Right lobe of liver (tissue), 6 donors: Measurements from ENCODE around the gene RNF113A. TPM values are rescaled to one million over a fixed set of nuclear protein-coding genes. Genes with fewer than 3 reads are reported as not detected.

Experiments
- ATAC-seq, 4 donors: fragments of 200-7000 bp; cut with Tn5 transposase; one replicate each; pipeline ENCODE4 v1.9.1; 2020; ENCODE audit warnings: mild to moderate bottlenecking in 4 of 4, moderate library complexity in 4 of 4
- DNase-seq, 3 donors: peaks; one replicate each; pipeline ENCODE4 v3.0.0-alpha.2; 2020
- H3K27ac ChIP-seq, 3 donors: fragments of 200-600 bp; one replicate each; pipeline ENCODE4 v1.8.0; 2022
- H3K27me3 ChIP-seq, 2 donors: fragments of 200-600 bp; one replicate each; pipeline ENCODE4 v1.8.0; 2022
- H3K36me3 ChIP-seq, 4 donors: fragments of 200-600 bp; sonication (generic) in 1 of 4; one replicate each; pipeline versions ENCODE4 v1.5.1 to v1.8.0; 2017 to 2022; ENCODE audit warnings: control low read depth in 1 of 4
- H3K4me1 ChIP-seq, 4 donors: fragments of 200-600 bp; sonication (generic) in 1 of 4; one replicate each; pipeline versions ENCODE4 v1.5.1 to v1.8.0; 2017 to 2022; ENCODE audit warnings: control low read depth in 1 of 4
- H3K4me3 ChIP-seq, 3 donors: fragments of 200-600 bp; one replicate each; pipeline ENCODE4 v1.8.0; 2022
- H3K9me3 ChIP-seq, 4 donors: fragments of 200-600 bp; sonication (generic) in 1 of 4; one replicate each; pipeline versions ENCODE4 v1.5.1 to v1.8.0; 2017 to 2022; ENCODE audit warnings: control low read depth in 1 of 4
- POLR2A ChIP-seq: fragments of 450-650 bp; IDR thresholded peaks from one replicate; pipeline ENCODE4 v1.6.1; 2017; ENCODE audit warnings: antibody characterized with exemption, mild to moderate bottlenecking
- WGBS: methylation state at CpG from one replicate; pipeline ENCODE4 v1.1.6; 2018; ENCODE audit warnings: low coverage, low lambda C conversion rate; ENCODE audit not compliant: insufficient coverage; ENCODE audit errors: missing lambda C conversion rate; 5-methylcytosine and 5-hydroxymethylcytosine counted together
- intact Hi-C, 2 donors: fragments of 100-400 bp; cut with DNase I; formaldehyde crosslinking; loops; one replicate each; pipeline versions ENCODE4 v1.11.2 to v1.14.1; 2022
- total RNA-seq, 6 experiments: library from RNA; depleted of rRNA in 2 of 6; stranded (reverse); fragments of >200 nt in 2 of 6; fragmentation: NEBNext Ultra II Directional in 3 of 6; extraction: Animal tissue kit (Norgen Biotek cat#: 25700) in 3 of 6; gene quantifications; one replicate each; pipeline versions ENCODE4 v1.1.0 to v1.2.4, GENCODE V29; 2016 to 2023
- TF ChIP-seq, protein P1 (sequence below), 4 donors: fragments of 200-600 bp in 3 of 4; fragments of 450-650 bp in 1 of 4; IDR thresholded peaks; one replicate each; pipeline versions ENCODE4 v1.5.1 to v1.8.0; 2016 to 2022; ENCODE audit warnings: antibody characterized with exemption in 4 of 4, mild to moderate bottlenecking in 2 of 4
- donor health status: DM: no; HTN: yes; CAD: no.
- donor health status: DM: no; HTN: no; CAD: no.
- donor health status: DM: no; HTN: no; CAD: no.
- donor health status: DM: no; HTN: yes; CAD: no.
- donor health status: DM: no; HTN: yes; CAD: no.

Gene RNF113A
- total RNA-seq, 6 experiments from 2014 or later, result 6.1 to 12.6 (median 7.5) TPM

DNA sequence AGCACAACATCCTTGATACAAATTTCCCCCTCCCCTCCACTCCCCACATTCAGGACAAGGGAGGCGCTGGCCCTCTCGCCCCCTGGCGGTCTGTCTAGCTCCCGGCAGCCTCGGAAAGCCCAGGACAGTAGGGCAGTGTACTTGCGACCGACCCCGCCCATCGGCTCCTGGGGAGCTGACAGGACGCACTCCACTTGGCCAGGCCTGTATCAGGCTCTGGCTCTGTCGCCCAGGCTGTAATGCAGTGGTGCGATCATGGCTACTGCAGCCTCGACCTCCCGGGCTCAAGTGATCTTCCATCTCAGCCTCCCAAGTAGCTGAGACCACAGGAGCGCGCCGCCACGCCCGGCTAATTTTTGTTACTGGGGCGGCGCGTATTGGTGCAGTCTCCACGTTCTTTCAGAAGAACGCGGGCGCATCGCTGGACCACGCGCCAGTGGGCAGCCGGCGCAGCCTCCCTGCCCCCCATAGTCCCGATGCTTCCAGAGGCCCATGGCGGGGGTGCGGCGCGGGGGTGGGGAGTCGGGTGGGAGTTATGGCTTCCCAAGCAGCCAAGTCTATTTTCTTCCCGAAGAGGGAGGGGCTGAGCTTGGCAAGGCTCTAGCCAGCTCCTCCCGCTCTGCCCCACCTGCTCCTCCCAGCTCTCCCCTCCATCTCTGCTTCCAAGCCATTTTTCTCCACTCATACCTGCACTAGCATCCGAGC is 16.3 kb upstream of the RNF113A start:
- no peak for TF ChIP-seq POLR2A
- TF ChIP-seq, protein P1, sequence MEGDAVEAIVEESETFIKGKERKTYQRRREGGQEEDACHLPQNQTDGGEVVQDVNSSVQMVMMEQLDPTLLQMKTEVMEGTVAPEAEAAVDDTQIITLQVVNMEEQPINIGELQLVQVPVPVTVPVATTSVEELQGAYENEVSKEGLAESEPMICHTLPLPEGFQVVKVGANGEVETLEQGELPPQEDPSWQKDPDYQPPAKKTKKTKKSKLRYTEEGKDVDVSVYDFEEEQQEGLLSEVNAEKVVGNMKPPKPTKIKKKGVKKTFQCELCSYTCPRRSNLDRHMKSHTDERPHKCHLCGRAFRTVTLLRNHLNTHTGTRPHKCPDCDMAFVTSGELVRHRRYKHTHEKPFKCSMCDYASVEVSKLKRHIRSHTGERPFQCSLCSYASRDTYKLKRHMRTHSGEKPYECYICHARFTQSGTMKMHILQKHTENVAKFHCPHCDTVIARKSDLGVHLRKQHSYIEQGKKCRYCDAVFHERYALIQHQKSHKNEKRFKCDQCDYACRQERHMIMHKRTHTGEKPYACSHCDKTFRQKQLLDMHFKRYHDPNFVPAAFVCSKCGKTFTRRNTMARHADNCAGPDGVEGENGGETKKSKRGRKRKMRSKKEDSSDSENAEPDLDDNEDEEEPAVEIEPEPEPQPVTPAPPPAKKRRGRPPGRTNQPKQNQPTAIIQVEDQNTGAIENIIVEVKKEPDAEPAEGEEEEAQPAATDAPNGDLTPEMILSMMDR (IDR thresholded peaks at IDR 0.05), result peak; percentile 33 to 44 (median 39)
- Histone ChIP-seq H3K27me3 (no peaks in the 10 kb centered on the region), H3K9me3 (no peaks in the 10 kb centered on the region), H3K4me3 (peak overlapping the region in 1 of 3 donors; percentile 2), H3K4me1 (no peaks in the 10 kb centered on the region), H3K27ac (no peak overlapping the region), H3K36me3 (no peaks in the 10 kb centered on the region)
- 35% methylated on average over 5 of the region's 40 CpGs for WGBS
- intact Hi-C loops, result no loop called here
- DNase-seq (peak; percentile 51 to 69 (median 62)), ATAC-seq (peak; percentile 91 to 95 (median 92))

DNA sequence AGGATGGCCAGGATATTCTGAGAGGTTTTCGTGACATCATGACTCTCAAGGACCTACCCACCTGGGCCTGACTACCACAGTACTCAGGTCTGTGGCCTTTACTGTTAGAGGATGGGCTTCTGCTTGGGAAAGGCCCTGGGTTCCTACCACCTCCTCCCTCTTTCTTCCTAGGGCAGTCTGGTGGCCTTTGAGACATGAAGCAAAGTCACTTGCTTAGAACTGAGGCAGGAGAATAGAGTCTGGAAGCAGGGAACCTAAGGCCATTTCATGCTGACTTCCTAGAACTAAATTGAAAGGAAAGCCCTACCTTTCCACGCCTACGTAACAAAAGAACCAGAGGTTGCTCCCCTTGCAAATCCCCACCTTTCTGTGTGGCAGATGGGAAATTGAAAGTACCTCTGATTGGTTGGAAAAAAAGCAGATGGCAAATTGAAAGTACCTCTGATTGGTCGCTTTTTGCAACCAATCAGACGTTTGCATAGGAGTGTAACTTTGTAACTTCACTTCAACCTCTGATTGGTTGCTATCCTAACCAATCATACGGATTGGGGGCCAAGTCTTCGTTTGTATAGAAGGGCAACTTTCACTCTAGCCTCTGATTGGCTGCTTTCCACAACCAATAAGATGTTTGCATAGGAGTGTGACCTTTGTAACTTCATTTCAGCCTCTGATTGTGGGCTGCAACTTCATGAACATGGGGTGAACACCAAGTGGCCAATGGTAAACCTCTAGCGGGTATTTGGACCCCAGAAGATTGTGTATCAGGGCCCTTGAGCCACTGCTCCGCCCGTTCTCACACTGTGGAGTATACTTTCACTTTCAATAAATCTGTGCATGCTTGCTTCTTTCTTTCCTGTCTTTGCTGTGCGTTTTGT is 14.3 kb upstream of the RNF113A start:
- TF ChIP-seq, protein P1 (IDR thresholded peaks at IDR 0.05), result no peak
- no peak for TF ChIP-seq POLR2A
- 46% methylated on average over 10 of the region's 11 CpGs for WGBS
- intact Hi-C loops, result no loop called here
- Histone ChIP-seq H3K27me3 (no peaks in the 10 kb centered on the region), H3K4me3 (peak overlapping the region in 1 of 3 donors; percentile 7), H3K27ac (no peak overlapping the region), H3K9me3 (no peaks in the 10 kb centered on the region), H3K4me1 (no peaks in the 10 kb centered on the region), H3K36me3 (no peaks in the 10 kb centered on the region)
- DNase-seq (no peak), ATAC-seq (peak; percentile 44 to 79 (median 51))

DNA sequence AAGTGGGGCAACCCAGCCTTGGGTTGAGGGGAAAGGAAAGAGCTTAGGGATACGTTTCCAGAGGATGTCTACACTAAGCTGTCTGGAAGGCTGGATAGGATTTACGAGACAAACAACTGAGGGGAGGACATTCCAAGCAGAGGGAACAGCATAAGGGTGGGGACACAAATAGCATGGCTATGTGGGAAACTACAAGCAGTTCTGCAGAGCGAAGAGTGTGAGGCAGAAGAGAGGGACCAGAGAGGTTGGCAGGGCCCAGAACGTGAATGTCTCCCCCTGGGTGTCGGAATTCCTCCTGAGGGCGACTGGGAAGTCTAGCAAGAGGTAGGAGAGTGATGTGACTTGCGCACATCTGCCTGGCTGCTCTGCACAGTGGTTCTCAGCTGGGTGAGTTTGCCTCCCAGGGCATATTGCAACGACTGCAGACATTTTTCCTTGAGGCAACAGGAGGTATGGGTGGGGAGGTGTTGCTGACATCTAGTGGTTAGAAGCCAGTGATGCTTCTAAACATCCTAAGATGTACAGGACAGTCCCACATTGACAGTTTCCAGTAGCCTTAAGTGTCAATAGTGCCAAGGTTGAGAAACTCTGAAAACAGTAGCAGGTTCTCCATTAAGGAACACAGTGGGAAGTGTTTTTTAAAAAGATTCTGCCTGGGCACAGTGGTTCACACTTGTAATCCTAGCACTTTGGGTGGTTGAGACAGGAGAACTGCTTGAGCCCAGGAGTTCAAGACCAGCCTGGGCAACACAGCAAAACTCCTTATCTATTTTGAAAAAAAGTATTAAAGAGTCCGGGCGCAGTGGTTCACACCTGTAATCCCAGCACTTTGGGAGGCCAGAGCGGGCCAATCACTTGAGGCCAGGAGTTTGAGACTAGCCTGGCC is 9.3 kb upstream of the RNF113A start:
- intact Hi-C loops, result no loop called here
- 46% methylated on average over 4 of the region's 11 CpGs for WGBS
- H3K4me1 ChIP-seq, result no peaks in the 10 kb centered on the region
- H3K4me3 ChIP-seq, result no peak overlapping the region
- no peaks in the 10 kb centered on the region for H3K27me3 ChIP-seq
- no peaks in the 10 kb centered on the region for H3K36me3 ChIP-seq
- H3K27ac ChIP-seq, result no peak overlapping the region
- no peaks in the 10 kb centered on the region for H3K9me3 ChIP-seq
- peak; percentile 89 to 94 (median 92) for ATAC-seq
- TF ChIP-seq POLR2A, result no peak
- TF ChIP-seq, protein P1 (IDR thresholded peaks at IDR 0.05), result peak; percentile 46 to 73 (median 68)
- no peak for DNase-seq

DNA sequence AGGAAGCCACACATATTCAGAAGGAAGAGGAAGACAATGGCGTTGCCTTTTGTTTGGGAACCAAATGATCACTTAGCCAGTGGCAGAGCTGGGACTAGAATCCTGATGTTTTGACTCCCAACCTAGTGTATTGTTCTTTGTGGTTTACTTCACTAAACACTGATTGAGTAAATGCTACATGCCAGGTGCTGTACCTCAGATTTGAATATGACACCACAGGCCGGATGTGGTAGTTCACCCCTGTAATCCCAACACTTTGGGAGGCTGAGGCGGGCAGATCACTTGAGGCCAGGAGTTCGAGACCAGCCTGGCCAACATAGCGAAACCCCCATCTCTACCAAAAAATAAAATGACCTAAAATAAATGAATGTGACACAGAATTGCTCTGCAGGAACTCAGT is 8.5 kb upstream of the RNF113A start:
- Histone ChIP-seq H3K9me3 (no peaks in the 10 kb centered on the region), H3K27ac (no peak overlapping the region), H3K27me3 (no peaks in the 10 kb centered on the region), H3K4me3 (no peak overlapping the region), H3K36me3 (no peaks in the 10 kb centered on the region), H3K4me1 (no peaks in the 10 kb centered on the region)
- intact Hi-C loops, result no loop called here
- ATAC-seq (no peak), DNase-seq (no peak)
- TF ChIP-seq, protein P1 (IDR thresholded peaks at IDR 0.05), result no peak
- no peak for TF ChIP-seq POLR2A
- 57% methylated on average over 5 of the region's 5 CpGs for WGBS
